Amniotic epithelial cell (primary cell): ENCODE results near the gene MYO5C.

Experiments
- DNase-seq: peaks from one replicate; pipeline ENCODE4 v3.0.0-alpha.2; 2010; ENCODE audit warnings: low read depth

MYO5C gene

GRCh38 chr15:52295421-52296001 is at the start of gene MYO5C:
TSS of gene MYO5C (minus strand) at chr15:52295804. CDS start at chr15:52295636, 168 bp downstream.
- DNase-seq = no peak

- no peak for DNase-seq
Observed at GRCh38 chr15:52344592-52344991, 49.0 kb upstream of the MYO5C start.

- DNase-seq = peak; percentile 22
Observed at GRCh38 chr15:52343831-52344230, 48.2 kb upstream of the MYO5C start.

GRCh38 chr15:52340093-52340492 is 44.5 kb upstream of the MYO5C start:
- no peak for DNase-seq

- no peak for DNase-seq
Observed at GRCh38 chr15:52338891-52339290, 43.3 kb upstream of the MYO5C start.

GRCh38 chr15:52338058-52338457 is 42.5 kb upstream of the MYO5C start:
- DNase-seq = peak; percentile 65

- DNase-seq = peak; percentile 81
Observed at GRCh38 chr15:52337198-52337853, 41.7 kb upstream of the MYO5C start.

- DNase-seq = no peak
Observed at GRCh38 chr15:52336529-52336928, 40.9 kb upstream of the MYO5C start.

- DNase-seq = peak; percentile 18
Observed at GRCh38 chr15:52334491-52335160, 39.0 kb upstream of the MYO5C start.

- peak; percentile 61 for DNase-seq
Observed at GRCh38 chr15:52331490-52332240, 36.1 kb upstream of the MYO5C start.

- peak; percentile 19 for DNase-seq
Observed at GRCh38 chr15:52329987-52330386, 34.4 kb upstream of the MYO5C start.

- no peak for DNase-seq
Observed at GRCh38 chr15:52329150-52329549, 33.5 kb upstream of the MYO5C start.

GRCh38 chr15:52328680-52329079 is 33.1 kb upstream of the MYO5C start:
- no peak for DNase-seq

- DNase-seq = peak; percentile 69
Observed at GRCh38 chr15:52326756-52327155, 31.2 kb upstream of the MYO5C start.

- no peak for DNase-seq
Observed at GRCh38 chr15:52324109-52324508, 28.5 kb upstream of the MYO5C start.

- DNase-seq = peak; percentile 30
Observed at GRCh38 chr15:52318729-52319500, 23.3 kb upstream of the MYO5C start.

GRCh38 chr15:52317688-52318087 is 22.1 kb upstream of the MYO5C start:
- DNase-seq = no peak

GRCh38 chr15:52317022-52317421 is 21.4 kb upstream of the MYO5C start:
- no peak for DNase-seq

- no peak for DNase-seq
Observed at GRCh38 chr15:52309154-52309548, 13.5 kb upstream of the MYO5C start.

- no peak for DNase-seq
Observed at GRCh38 chr15:52308446-52309153, 13.0 kb upstream of the MYO5C start.

- no peak for DNase-seq
Observed at GRCh38 chr15:52307847-52308246, 12.2 kb upstream of the MYO5C start.
